ENCODE data around the gene STBD1.
A peak's percentile ranks its signal among the peaks of the same experiment; 100 is the strongest.

The STBD1 gene

GRCh38 chr4:76302826-76303438 is 3.6 kb upstream of the STBD1 start:
- TF ChIP-seq, protein P1, sequence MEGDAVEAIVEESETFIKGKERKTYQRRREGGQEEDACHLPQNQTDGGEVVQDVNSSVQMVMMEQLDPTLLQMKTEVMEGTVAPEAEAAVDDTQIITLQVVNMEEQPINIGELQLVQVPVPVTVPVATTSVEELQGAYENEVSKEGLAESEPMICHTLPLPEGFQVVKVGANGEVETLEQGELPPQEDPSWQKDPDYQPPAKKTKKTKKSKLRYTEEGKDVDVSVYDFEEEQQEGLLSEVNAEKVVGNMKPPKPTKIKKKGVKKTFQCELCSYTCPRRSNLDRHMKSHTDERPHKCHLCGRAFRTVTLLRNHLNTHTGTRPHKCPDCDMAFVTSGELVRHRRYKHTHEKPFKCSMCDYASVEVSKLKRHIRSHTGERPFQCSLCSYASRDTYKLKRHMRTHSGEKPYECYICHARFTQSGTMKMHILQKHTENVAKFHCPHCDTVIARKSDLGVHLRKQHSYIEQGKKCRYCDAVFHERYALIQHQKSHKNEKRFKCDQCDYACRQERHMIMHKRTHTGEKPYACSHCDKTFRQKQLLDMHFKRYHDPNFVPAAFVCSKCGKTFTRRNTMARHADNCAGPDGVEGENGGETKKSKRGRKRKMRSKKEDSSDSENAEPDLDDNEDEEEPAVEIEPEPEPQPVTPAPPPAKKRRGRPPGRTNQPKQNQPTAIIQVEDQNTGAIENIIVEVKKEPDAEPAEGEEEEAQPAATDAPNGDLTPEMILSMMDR (conservative IDR thresholded peaks at IDR 0.05; ENCODE audit: low read depth, low read length) = no peak
- DNase-seq (ENCODE audit: low read depth) = no peak
- H3K4me3 ChIP-seq (ENCODE audit: low read length) = no peak overlapping the region

DNA sequence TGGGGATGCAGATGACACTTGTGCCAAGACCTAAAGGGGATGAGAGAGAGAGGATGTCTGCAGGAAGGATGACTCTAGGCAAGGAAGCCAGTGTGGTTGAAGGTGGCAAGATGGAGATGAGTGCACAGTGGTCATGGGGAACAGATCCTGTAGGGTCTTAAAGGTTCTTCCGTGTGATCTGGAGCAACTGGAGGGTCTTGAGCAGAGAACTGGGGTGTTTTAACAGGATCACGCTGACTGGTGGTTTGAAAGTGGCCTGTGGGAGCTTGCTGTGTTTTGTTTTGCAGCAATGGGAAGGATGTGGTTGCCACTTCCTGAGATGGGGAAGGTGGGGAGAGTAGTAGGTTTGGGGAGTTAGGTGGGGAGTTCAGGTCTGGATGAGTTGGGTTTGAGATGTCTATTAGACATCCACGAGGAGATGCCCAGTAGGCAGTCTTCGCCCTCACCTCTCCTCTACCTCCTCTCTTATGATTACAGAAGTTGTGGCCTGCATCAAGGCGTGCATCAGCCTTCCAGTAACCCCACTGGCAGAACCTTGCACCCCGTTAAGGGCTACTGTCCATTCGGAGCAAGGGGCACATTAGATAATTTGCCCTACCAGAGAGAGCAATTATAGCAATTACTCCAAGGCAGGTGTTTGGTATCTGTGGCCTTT is 1.4 kb upstream of the STBD1 start:
- no peak for DNase-seq (ENCODE audit: low read depth)
- H3K4me3 ChIP-seq (ENCODE audit: low read length) = peak overlapping the region; percentile 85
- TF ChIP-seq, protein P1 (conservative IDR thresholded peaks at IDR 0.05; ENCODE audit: low read depth, low read length) = no peak

DNA sequence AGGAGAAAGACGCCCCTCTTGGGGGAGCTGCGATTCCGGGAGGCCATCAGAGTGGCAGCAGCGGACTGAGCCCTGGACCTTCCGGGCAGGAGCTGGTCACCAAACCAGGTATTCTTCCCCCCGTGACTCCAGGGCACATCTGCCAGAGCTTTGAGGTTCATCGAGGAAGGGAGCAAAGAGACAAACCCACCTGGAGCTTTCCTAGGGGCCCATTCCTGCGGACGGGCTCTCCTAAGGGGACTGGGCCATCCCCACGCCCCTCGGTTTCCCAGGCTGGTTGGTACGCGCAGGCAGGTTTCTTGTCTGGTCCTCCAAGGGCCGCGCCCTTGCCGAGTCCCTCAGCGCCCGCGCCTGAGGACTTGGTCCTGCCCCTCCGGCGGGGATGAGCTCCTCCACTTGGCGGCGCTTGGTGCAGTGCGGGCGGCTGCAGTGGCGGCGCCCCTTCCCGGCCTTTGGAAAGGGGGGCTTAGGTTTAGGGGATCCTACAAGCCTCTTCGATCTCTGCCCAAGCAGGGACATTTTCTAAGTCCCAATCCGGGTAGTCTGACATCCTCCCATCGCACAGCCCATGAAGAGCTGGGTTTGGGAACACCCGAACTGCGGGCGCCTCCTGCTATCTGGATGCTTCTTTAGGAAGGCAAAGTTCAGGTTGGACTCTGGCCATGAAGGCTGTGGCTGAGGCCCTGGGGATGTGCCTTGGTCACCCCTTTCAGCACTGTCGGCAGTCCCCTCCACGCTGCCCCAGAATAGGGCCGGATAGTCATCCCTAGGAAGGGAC is 538 bp downstream of the STBD1 start:
- TF ChIP-seq, protein P1 (conservative IDR thresholded peaks at IDR 0.05; ENCODE audit: low read depth, low read length) = peak; percentile 48
- H3K4me3 ChIP-seq (ENCODE audit: low read length) = peak overlapping the region; percentile 85
- DNase-seq (ENCODE audit: low read depth) = no peak

DNA sequence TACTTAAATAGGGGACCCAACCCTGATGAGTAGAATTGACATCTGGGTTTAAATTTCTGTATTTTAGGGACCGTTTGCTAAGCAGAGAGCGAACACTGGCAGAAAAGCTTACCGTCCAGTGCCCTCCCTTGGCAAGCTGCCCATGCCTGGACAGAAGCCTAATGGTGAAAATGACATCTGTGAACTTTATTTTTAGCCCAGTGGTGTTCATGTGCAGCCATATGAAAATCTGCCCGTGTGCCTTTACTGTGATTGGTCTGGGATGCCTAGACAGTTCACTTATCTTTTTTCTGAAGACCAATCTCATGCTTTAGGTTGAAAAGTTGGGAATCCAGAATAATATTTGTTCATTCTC is 1.1 kb downstream of the STBD1 start:
- peak overlapping the region; percentile 85 for H3K4me3 ChIP-seq (ENCODE audit: low read length)
- TF ChIP-seq, protein P1 (conservative IDR thresholded peaks at IDR 0.05; ENCODE audit: low read depth, low read length) = no peak
- no peak for DNase-seq (ENCODE audit: low read depth)

- TF ChIP-seq, protein P1 (conservative IDR thresholded peaks at IDR 0.05; ENCODE audit: low read depth, low read length) = no peak
- H3K4me3 ChIP-seq (ENCODE audit: low read length) = no peak overlapping the region
- DNase-seq (ENCODE audit: low read depth) = no peak
These were observed 2.0 kb downstream of the STBD1 start for GRCh38 chr4:76308548-76308947.

DNA sequence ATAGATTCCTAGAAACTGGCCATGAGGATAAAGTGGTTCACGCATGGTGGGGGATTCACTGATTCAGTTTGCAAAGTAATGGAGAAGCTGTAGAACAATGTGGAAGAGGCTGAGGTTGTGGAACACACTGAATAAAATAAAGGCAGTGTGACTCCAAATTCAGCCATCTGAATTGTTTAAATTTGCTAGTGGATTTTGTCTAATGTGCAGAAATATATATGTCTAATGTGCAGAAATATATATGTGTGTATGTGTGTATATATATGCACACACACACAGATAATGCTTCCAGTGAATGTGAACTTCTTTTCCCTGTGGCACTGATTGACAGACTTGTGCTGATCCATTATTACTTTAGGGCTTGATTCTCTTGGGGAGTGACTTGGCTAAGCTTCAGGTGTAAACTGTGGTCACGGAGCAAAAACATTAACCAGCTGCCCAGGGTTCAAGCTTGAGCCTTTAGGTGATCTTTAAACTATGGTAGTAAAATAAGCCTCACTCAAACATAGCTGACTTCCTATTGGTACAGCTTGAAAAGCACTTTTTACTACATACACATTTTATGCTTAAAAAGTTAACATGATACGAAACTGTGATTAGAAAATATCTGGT is 3.5 kb downstream of the STBD1 start:
- TF ChIP-seq, protein P1 (conservative IDR thresholded peaks at IDR 0.05; ENCODE audit: low read depth, low read length) = no peak
- no peak for DNase-seq (ENCODE audit: low read depth)
- no peak overlapping the region for H3K4me3 ChIP-seq (ENCODE audit: low read length)

All from retinal pigment epithelial cell (primary cell).